Epithelial cell of esophagus (primary cell): ENCODE data around the gene FBXO5.
"Not testable (repeated sequence)": the region's sequence is repeated elsewhere in the genome, so short reads cannot be mapped to it uniquely, and the experiment has no call there.

Source experiments
- DNase-seq: peaks from one replicate; pipeline ENCODE4 v3.0.0; 2010; ENCODE audit warnings: low read depth
- H3K4me3 ChIP-seq: 2 replicates; pipeline ENCODE4 v1.5.1; 2011; ENCODE audit warnings: mild to moderate bottlenecking, low read length, control low read depth
- TF ChIP-seq, protein P1 (sequence below): IDR thresholded peaks from 2 replicates; pipeline ENCODE4 v1.5.1; 2011; ENCODE audit warnings: low read depth, mild to moderate bottlenecking, low read length, control low read depth, inconsistent platforms; ENCODE audit not compliant: insufficient read depth; ENCODE audit errors: missing control alignments

The FBXO5 gene

GRCh38 chr6:153002613-153003365 lies 19.9 kb upstream of the FBXO5 start, which contains the start of gene MTRF1L:
MTRF1L (minus strand) TSS chr6:153002709; CDS start chr6:153002685, 24 bp downstream.
- TF ChIP-seq, protein P1, sequence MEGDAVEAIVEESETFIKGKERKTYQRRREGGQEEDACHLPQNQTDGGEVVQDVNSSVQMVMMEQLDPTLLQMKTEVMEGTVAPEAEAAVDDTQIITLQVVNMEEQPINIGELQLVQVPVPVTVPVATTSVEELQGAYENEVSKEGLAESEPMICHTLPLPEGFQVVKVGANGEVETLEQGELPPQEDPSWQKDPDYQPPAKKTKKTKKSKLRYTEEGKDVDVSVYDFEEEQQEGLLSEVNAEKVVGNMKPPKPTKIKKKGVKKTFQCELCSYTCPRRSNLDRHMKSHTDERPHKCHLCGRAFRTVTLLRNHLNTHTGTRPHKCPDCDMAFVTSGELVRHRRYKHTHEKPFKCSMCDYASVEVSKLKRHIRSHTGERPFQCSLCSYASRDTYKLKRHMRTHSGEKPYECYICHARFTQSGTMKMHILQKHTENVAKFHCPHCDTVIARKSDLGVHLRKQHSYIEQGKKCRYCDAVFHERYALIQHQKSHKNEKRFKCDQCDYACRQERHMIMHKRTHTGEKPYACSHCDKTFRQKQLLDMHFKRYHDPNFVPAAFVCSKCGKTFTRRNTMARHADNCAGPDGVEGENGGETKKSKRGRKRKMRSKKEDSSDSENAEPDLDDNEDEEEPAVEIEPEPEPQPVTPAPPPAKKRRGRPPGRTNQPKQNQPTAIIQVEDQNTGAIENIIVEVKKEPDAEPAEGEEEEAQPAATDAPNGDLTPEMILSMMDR, result no peak
- peak within 1 kb of the TSS; percentile 96 for H3K4me3 ChIP-seq
- peak; percentile 95 for DNase-seq

DNA sequence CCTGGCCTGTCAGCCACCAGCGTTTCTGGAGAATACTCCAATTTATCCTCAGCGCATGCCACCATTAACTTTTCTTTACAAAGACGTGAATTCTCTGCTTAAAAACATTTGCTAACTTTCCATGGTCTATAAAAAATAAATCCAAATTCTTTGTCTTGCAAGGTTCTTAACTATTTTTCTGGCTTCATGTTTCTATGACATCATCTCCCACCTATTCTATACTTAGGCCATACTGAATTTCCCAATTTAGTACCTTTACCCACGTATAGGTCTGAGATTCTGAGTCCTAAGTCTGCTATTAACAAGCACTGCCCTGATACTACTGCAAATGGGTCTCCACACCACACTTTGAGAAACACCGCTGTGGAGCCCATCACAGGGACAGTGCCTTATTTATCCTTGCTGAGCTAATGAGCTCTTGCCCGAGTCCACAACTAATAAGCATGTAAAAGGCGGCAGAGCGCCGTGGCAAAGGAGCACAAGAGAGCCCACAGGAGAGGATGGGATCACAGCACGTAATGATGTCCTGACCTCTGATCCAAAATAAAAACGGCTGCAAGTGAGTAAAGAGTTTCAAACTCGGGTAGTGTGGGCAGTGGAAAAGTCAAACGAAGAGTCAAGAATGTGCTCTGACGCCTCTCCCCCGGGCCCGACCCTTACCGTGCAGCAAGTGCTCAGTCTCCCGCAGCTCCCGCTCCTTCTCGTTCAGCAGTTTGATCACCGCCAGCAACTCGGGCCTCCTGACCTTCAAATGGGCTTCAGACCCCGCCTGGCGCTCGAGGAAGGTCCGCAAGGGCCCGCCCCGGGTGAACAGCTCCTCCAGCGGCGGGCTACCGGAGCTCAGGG lies 19.1 kb upstream of the FBXO5 start:
- peak overlapping the region; percentile 96 for H3K4me3 ChIP-seq

GRCh38 chr6:153000790-153001189 lies 17.9 kb upstream of the FBXO5 start:
- H3K4me3 ChIP-seq, DNase-seq: not testable (repeated sequence)

More for the DNA sequence above, 19.1 kb upstream of the FBXO5 start:
- TF ChIP-seq, protein P1, result no peak
- peak; percentile 20 for DNase-seq

DNA sequence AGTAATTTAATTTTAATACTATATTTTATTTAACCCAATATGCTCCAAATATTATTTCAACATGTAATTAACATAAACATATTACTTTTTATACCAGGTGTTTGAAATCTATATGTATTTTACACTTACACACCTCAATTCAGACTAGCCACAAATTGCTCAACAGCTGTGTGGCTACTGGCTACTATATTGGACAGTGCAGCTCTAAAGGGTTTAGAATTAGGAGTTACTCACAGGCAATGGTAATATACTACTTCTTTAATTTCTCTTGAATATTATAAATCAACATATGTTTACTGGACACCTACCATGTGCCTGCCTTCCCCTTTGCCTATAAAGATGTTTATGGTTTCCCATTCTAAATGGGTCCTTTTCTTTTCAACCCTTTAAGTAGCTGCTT lies 17.4 kb upstream of the FBXO5 start:
- H3K4me3 ChIP-seq, result no peak overlapping the region
- TF ChIP-seq, protein P1, result no peak
- DNase-seq, result no peak

DNA sequence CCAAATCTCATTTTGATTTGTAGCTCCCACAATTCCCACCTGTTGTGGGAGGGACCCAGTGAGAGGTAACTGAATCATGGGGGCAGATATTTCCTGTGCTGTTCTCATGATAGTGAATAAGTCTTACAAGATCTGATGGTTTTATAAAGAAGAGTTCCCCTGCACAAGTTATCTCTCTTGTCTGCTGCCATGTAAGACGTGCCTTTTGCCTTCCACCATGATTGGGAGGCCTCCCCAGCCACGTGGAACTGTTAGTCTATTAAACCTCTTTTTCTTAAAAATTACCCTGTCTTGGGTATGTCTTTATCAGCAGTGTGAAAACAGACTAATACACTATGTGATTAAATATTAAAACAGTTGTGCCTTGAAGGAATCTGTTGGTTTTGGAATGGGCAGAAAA lies 16.7 kb upstream of the FBXO5 start:
- H3K4me3 ChIP-seq, DNase-seq: not testable (repeated sequence)

DNA sequence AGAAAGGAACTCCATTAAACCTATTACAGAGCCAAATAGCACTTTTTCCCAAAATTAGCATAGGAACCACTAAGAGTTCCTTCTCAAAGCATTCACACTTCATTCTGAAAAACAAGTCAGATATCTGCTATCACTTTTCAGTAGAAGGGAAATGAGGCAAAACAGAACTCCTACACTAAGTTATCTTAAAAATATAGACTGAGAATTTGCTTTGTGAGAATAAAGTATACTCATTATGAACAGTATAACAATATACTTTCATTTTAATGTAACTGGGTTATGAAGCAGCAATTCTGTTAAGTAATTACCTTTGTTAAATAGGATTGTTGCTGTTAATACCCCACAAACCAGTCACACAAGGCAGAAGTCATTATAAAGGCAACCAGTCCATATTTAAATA lies 11.0 kb upstream of the FBXO5 start:
- no peak for DNase-seq
- H3K4me3 ChIP-seq, result no peak overlapping the region
- TF ChIP-seq, protein P1, result no peak

DNA sequence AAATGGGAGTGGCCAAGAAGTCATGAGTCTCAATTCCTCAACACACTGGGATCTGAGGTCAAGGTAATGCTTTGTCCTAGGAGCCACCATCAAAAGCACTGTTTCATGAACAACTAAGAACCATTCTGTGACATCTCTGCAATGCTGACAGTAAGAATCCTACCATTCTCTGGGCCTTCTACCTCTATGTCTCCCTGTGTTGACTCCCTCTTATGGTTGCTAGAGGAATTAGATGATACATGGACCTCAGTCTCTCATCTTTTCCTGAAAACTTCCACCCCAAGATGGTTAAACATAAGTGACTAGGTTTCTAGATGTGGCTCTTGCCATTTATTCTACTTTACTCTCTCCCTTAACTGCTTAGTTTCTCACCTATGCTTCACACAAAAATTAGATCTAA lies 10.6 kb upstream of the FBXO5 start:
- TF ChIP-seq, protein P1, result peak; percentile 19
- H3K4me3 ChIP-seq, result no peak overlapping the region
- DNase-seq, result no peak

- H3K4me3 ChIP-seq, result no peak overlapping the region
- TF ChIP-seq, protein P1, result no peak
- no peak for DNase-seq
Measured at GRCh38 chr6:152986978-152987377, 4.1 kb upstream of the FBXO5 start.

- not testable (repeated sequence) for H3K4me3 ChIP-seq, DNase-seq
Measured at GRCh38 chr6:152985300-152985699, 2.5 kb upstream of the FBXO5 start.
